NCI-H748 (cell line): ENCODE data around the gene ARHGAP24.

Experiments used
- DNase-seq: peaks from one replicate; lab custom pipeline; 2025; ENCODE audit not compliant: unreplicated experiment; lab: John Stamatoyannopoulos, UW

Gene ARHGAP24

GRCh38 chr4:85734424-85734831, 259.5 kb downstream of the ARHGAP24 start:
- no peak for DNase-seq

GRCh38 chr4:85736571-85736970, 261.6 kb downstream of the ARHGAP24 start:
- DNase-seq, result no peak

DNA sequence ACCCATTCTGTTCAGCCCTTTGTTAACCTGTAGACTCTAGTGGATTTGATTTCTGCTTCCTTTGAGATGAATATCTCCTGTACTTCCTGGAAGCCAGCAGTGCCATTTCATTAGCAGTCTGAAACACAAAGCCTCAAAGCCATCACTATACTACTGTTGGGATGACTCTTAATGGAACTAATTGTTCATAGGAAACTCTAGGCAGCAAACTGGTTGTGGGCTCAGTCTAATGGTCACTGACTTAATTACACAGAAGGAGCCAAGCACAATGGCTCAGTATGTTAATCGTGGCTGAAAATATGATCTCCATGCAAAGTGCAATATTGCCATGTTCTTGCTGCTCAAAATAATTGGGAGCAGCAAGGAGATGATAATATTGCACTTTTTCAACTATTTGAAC, 262.3 kb downstream of the ARHGAP24 start:
- no peak for DNase-seq

GRCh38 chr4:85738721-85739120, 263.8 kb downstream of the ARHGAP24 start:
- DNase-seq, result no peak

GRCh38 chr4:85740431-85740861, 265.5 kb downstream of the ARHGAP24 start:
- DNase-seq, result no peak

- no peak for DNase-seq
Measured at GRCh38 chr4:85741381-85741780, 266.4 kb downstream of the ARHGAP24 start.

DNA sequence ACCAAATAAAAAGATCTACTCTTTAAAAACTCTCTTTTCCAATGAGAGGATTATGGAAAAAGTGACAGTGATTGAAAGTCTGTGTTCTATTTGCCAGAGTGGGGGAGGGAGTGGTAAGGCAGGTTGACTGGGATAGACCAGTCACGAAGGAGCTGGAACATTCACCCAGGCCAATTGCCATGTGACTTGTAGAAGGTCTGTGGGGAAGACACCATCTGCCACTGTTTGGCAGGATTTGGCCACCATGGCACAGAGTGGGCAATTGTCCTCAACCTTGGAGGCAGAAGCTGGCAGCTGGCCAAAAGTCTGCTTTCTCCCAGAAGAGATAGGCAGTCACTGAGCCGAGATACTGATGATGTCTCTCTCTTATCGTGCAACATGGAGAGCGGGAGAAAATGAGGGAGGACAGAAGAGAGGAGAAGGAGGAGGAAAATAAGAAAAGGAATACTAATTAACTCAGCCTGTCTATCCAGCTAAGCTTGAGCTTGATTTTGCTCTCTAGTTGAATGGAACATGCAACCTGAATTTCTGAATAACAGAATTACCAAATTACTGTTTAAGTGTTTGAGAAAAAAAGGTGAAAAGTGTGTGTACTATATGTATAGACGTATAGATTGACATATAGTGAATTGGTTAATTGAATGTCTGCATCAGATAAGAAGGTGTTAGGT, 267.1 kb downstream of the ARHGAP24 start:
- no peak for DNase-seq

- DNase-seq, result no peak
Measured at GRCh38 chr4:85744950-85745349, 270.0 kb downstream of the ARHGAP24 start.

- no peak for DNase-seq
Measured at GRCh38 chr4:85745939-85746338, 271.0 kb downstream of the ARHGAP24 start.

DNA sequence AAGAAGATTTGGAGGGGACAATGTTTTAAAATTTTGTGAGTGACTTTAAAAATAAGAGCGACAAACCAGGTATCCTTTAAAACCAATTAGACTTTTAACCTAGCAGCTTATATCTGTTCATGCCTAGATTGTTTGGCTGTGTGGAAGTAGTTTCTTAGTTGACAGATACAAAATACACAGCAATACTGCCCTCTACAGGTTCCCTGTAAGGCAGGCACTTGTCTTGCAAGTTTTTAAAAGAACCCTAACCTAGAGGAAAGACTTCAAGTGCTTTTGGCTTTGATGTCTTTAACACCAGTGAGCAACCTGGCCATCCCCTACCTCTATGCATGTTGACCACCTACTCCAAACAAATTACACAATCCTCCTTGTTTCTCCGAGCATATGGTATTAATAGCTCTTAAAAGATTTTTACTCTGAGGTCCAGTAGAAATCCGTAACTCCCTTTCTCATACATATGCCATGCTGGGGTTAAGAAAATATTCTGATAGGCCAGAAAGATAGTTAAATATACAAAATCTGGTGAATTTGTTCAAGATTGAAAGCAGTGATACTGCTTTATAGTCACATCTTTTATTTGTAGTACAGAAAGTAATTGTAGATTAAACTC, 273.0 kb downstream of the ARHGAP24 start:
- peak; percentile 59 for DNase-seq

GRCh38 chr4:85748654-85749053, 273.7 kb downstream of the ARHGAP24 start:
- DNase-seq, result no peak

- DNase-seq, result no peak
Measured at GRCh38 chr4:85751866-85752265, 276.9 kb downstream of the ARHGAP24 start.

DNA sequence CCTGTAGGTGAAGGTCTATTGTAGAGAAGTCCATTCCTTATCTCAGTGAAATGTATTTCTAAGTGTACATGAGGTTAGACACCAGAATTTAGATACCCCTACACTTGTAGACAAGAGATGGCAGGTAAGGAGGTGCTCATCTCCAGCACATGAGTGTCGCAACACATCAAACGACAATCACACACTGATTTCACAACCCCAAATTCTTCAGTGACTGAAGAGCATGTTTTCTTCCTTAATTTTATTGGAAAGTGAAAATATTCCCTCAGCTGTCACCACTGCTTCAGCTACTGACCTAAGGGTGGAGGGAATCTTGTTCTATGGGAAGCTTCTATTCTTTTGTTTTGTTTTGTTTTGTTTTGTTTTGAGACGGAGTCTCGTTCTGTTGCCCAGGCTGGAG, 280.3 kb downstream of the ARHGAP24 start:
- no peak for DNase-seq

GRCh38 chr4:85756938-85757337, 282.0 kb downstream of the ARHGAP24 start:
- no peak for DNase-seq

- DNase-seq, result no peak
Measured at GRCh38 chr4:85759388-85759787, 284.4 kb downstream of the ARHGAP24 start.

GRCh38 chr4:85760511-85760910, 285.6 kb downstream of the ARHGAP24 start:
- no peak for DNase-seq

- DNase-seq, result no peak
Measured at GRCh38 chr4:85761803-85762528, 287.0 kb downstream of the ARHGAP24 start.

GRCh38 chr4:85762529-85762871, 287.6 kb downstream of the ARHGAP24 start:
- no peak for DNase-seq

DNA sequence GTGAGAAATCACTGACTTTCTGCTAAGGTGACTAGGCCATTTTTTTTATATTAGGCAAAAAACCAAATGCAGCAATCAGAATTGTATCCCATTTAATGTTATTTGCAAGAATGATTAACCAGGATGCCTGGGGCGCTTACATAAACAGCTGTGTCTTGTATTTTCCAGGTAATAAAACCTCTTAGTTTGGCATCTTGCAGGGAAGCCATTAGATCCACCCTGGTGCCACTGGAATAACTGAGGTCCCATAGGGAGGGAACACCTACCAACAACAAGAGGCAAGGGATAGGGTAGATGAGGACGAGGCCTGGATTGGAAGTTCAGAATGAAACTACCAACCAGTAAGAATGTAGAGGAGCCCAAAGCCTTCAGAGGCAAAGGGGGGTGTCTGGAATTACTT, 288.3 kb downstream of the ARHGAP24 start:
- DNase-seq, result no peak

- DNase-seq, result no peak
Measured at GRCh38 chr4:85767649-85768048, 292.7 kb downstream of the ARHGAP24 start.

- no peak for DNase-seq
Measured at GRCh38 chr4:85769009-85769408, 294.1 kb downstream of the ARHGAP24 start.

DNA sequence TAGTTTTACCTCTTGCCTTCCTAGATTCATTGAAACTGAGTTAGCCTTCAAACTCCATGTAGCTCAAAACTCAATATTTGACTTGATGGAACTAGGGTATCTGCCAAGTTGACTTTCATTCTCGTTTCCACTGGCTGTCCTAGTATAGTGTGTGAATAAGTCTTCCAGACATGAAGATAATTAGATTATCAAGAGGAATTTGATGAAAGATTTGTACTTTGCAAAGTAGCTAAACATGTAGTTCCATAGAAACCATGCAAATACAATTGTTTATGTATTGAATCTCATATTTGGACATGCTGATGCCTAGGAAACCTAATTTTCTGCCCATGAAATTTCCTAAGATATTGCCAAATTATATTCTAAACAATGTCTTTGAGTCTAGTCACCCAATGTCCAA, 297.5 kb downstream of the ARHGAP24 start:
- DNase-seq, result no peak
